HEK293 (cell line): ENCODE measurements around the gene SAMD4B.
A peak's percentile ranks its signal among the peaks of the same experiment; 100 is the strongest.

Experiments used
- CTCF ChIA-PET: fragments of 350-600 bp; formaldehyde crosslinking; extraction: SDS; loops from one replicate; lab custom pipeline; 2021; ENCODE audit warnings: antibody characterized with exemption; lab: Yijun Ruan, JAX
- POLR2A ChIA-PET: fragments of 300-600 bp; formaldehyde crosslinking; extraction: SDS; loops from one replicate; lab custom pipeline; 2020; ENCODE audit warnings: antibody characterized with exemption, inconsistent platforms; lab: Yijun Ruan, JAX
- H3K27ac ChIP-seq: fragments of 200-500 bp; sonication (Bioruptor generic); 2 replicates; pipeline ENCODE4 v1.5.1; 2014; ENCODE audit warnings: low read depth, low read length, control low read depth, inconsistent platforms; ENCODE audit errors: extremely low read depth
- H3K36me3 ChIP-seq, 2 experiments: fragments of 200-500 bp in 1 of 2; sonication (Bioruptor generic) in 1 of 2; 1 replicate in 1 of 2; 2 replicates in 1 of 2; pipeline ENCODE4 v1.5.1; 2014 to 2017; ENCODE audit warnings: inconsistent platforms in 2 of 2, low read length in 2 of 2; ENCODE audit not compliant: control insufficient read depth in 2 of 2, insufficient read depth in 1 of 2
- H3K4me1 ChIP-seq: fragments of 200-500 bp; sonication (Bioruptor generic); 2 replicates; pipeline ENCODE4 v1.5.1; 2014; ENCODE audit warnings: mild to moderate bottlenecking, low read length, inconsistent platforms; ENCODE audit not compliant: control insufficient read depth, insufficient read depth
- H3K4me3 ChIP-seq: 2 replicates; pipeline ENCODE4 v1.5.1; 2011; ENCODE audit warnings: low read depth, mild to moderate bottlenecking, control low read depth, low read length, moderate library complexity
- H3K9me3 ChIP-seq: fragments of 200-500 bp; sonication (Bioruptor generic); 2 replicates; pipeline ENCODE4 v1.5.1; 2014; ENCODE audit warnings: low read depth, low read length, inconsistent platforms; ENCODE audit not compliant: control insufficient read depth, insufficient read depth
- EGR2 ChIP-seq: fragments of 450-650 bp; formaldehyde crosslinking; IDR thresholded peaks from 2 replicates; pipeline ENCODE4 v1.5.1; 2016; ENCODE audit warnings: low read depth, missing biosample characterization, missing genetic modification characterization
- HIC1 ChIP-seq: fragments of 450-650 bp; formaldehyde crosslinking; IDR thresholded peaks from 2 replicates; pipeline ENCODE4 v1.5.1; 2016; ENCODE audit warnings: missing biosample characterization, missing genetic modification characterization
- MYNN ChIP-seq: fragments of 450-650 bp; formaldehyde crosslinking; IDR thresholded peaks from 2 replicates; pipeline ENCODE4 v1.5.1; 2016; ENCODE audit warnings: missing biosample characterization, missing genetic modification characterization, borderline replicate concordance
- MZF1 ChIP-seq: fragments of 450-650 bp; formaldehyde crosslinking; IDR thresholded peaks from 2 replicates; pipeline ENCODE4 v1.5.1; 2017; ENCODE audit warnings: missing biosample characterization, missing genetic modification characterization, borderline replicate concordance
- OSR2 ChIP-seq: fragments of 450-650 bp; formaldehyde crosslinking; IDR thresholded peaks from 2 replicates; pipeline ENCODE4 v1.5.1; 2016; ENCODE audit warnings: missing biosample characterization, missing genetic modification characterization
- PATZ1 ChIP-seq: fragments of 450-650 bp; formaldehyde crosslinking; IDR thresholded peaks from 2 replicates; pipeline ENCODE4 v1.5.1; 2016; ENCODE audit warnings: missing biosample characterization, missing genetic modification characterization
- SCRT2 ChIP-seq: fragments of 450-650 bp; formaldehyde crosslinking; IDR thresholded peaks from 2 replicates; pipeline ENCODE4 v1.5.1; 2016; ENCODE audit warnings: missing biosample characterization, missing genetic modification characterization
- TCF7L2 ChIP-seq: IDR thresholded peaks from 2 replicates; pipeline ENCODE4 v1.6.1; 2011; ENCODE audit warnings: low read depth, mild to moderate bottlenecking, inconsistent platforms, low read length, moderate library complexity, borderline replicate concordance
- YY1 ChIP-seq: fragments of 450-650 bp; formaldehyde crosslinking; IDR thresholded peaks from 2 replicates; pipeline ENCODE4 v1.5.1; 2018; ENCODE audit warnings: missing biosample characterization, missing genetic modification characterization
- ZNF140 ChIP-seq: fragments of 450-650 bp; formaldehyde crosslinking; IDR thresholded peaks from 2 replicates; pipeline ENCODE4 v1.5.1; 2016; ENCODE audit warnings: missing biosample characterization, missing genetic modification characterization
- ZNF157 ChIP-seq: fragments of 450-650 bp; formaldehyde crosslinking; IDR thresholded peaks from 2 replicates; pipeline ENCODE4 v1.5.1; 2016; ENCODE audit warnings: missing biosample characterization, missing genetic modification characterization
- ZNF214 ChIP-seq: fragments of 450-650 bp; formaldehyde crosslinking; IDR thresholded peaks from 2 replicates; pipeline ENCODE4 v1.5.1; 2017; ENCODE audit warnings: missing biosample characterization, mild to moderate bottlenecking, missing genetic modification characterization, borderline replicate concordance
- ZNF280C ChIP-seq: fragments of 450-650 bp; formaldehyde crosslinking; IDR thresholded peaks from 2 replicates; pipeline ENCODE4 v1.5.1; 2016; ENCODE audit warnings: missing biosample characterization, missing genetic modification characterization
- ZNF580 ChIP-seq: fragments of 450-650 bp; formaldehyde crosslinking; IDR thresholded peaks from 2 replicates; pipeline ENCODE4 v1.5.1; 2016; ENCODE audit warnings: missing biosample characterization, missing genetic modification characterization
- ZNF600 ChIP-seq: fragments of 450-650 bp; formaldehyde crosslinking; IDR thresholded peaks from 2 replicates; pipeline ENCODE4 v1.5.1; 2016; ENCODE audit warnings: missing biosample characterization, missing genetic modification characterization
- ZNF621 ChIP-seq: fragments of 450-650 bp; formaldehyde crosslinking; IDR thresholded peaks from 2 replicates; pipeline ENCODE4 v1.5.1; 2017; ENCODE audit warnings: missing biosample characterization, missing genetic modification characterization

SAMD4B gene

GRCh38 chr19:39349326-39349725 lies 7.1 kb downstream of the SAMD4B start:
- CTCF ChIA-PET = interaction anchor here (0.7 to 2.2 kb wide), 5 partner anchors 9 to 378 kb away, joined by 3 to 7 read pairs (median 5); partner anchors contain the start of gene PLEKHG2
- TF ChIP-seq ZNF600 (tag by site-specific recombination) = 0 out of 2 replicates have a peak, but pooled peaks have one; percentile 46
- no peak for TF ChIP-seq YY1 (tag by site-specific recombination)
- TF ChIP-seq OSR2 = no peak
- H3K9me3 ChIP-seq = no peaks in the 10 kb centered on the region
- H3K4me3 ChIP-seq = no peak overlapping the region
- H3K27ac ChIP-seq = no peak overlapping the region; the same call in 1 of the 2 replicates
- POLR2A ChIA-PET = interaction anchor here (0.5 kb wide), 1 partner anchor 586 kb away, joined by 3 read pairs; no protein-coding TSS in a partner anchor
- H3K36me3 ChIP-seq = peaks cover 90 to 95% of the 10 kb centered on the region in 2 experiments
- peaks cover 37% of the 10 kb centered on the region for H3K4me1 ChIP-seq

GRCh38 chr19:39350156-39350555 lies 7.9 kb downstream of the SAMD4B start:
- no peak overlapping the region for H3K27ac ChIP-seq
- no peak overlapping the region for H3K4me3 ChIP-seq
- peaks cover 30% of the 10 kb centered on the region for H3K4me1 ChIP-seq
- POLR2A ChIA-PET = interaction anchor here (0.6 to 1.3 kb wide), 3 partner anchors 8 to 131 kb away, joined by 3 to 8 read pairs (median 3); partner anchors contain the start of genes RPS16, SAMD4B and TIMM50
- no peaks in the 10 kb centered on the region for H3K9me3 ChIP-seq
- CTCF ChIA-PET = interaction anchor here (0.6 to 2.2 kb wide), 8 partner anchors 8 to 277 kb away, joined by 3 to 7 read pairs (median 5); partner anchors contain the start of genes PLEKHG2 and SAMD4B
- peaks cover 90 to 97% of the 10 kb centered on the region in 2 experiments for H3K36me3 ChIP-seq
- TF ChIP-seq PATZ1 (no peak), ZNF214 (tag by site-specific recombination) (no peak), MYNN (tag by site-specific recombination) (no peak), TCF7L2 (no peak), ZNF621 (tag by site-specific recombination) (no peak), ZNF580 (tag by site-specific recombination) (no peak), ZNF280C (tag by site-specific recombination) (no peak), ZNF157 (tag by site-specific recombination) (no peak), SCRT2 (no peak), MZF1 (tag by site-specific recombination) (no peak), HIC1 (tag by site-specific recombination) (no peak), EGR2 (no peak), ZNF140 (tag by site-specific recombination) (no peak)
